ENCODE results near the gene SGK1. TPM values are rescaled to one million over a fixed set of nuclear protein-coding genes. Genes with fewer than 3 reads are reported as not detected.

The SGK1 gene
- polyA plus RNA-seq, 1 donor (not counting 4 experiments of a cell fraction or from before 2014, with no cell fraction given) = 156 TPM

DNA sequence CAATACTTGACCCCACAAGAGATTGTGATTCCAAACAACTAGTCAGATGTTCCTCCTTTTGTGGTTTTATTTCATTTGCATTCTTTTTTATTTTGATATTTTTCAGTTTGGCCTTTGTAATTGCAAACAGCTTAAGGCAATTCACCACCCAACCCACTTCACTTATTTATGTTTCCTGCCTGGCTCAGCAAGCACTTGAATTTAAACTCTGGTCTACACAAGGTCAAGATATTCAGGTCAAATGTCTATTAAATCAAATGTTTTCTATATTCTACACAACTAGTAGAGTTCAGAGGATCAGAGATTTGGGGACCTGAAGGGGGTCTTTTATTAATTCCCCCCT lies 100.1 kb downstream of the SGK1 start:
- no peaks in the 10 kb centered on the region for H3K36me3 ChIP-seq (ENCODE audit: control insufficient read depth in 2 of 2, extremely low read depth in 1 of 2, insufficient read depth in 2 of 2, low read length in 2 of 2)
- no peak overlapping the region for H2AFZ ChIP-seq (ENCODE audit: control insufficient read depth, low read length)
- H3K4me1 ChIP-seq (ENCODE audit: control insufficient read depth, extremely low read depth, insufficient read depth, low read length) = no peaks in the 10 kb centered on the region
- dilution Hi-C loops (cut with MboI; ENCODE audit: extremely low pct_ligation_motif_present, low sequenced_read_pairs) = no loop called here
- no peak overlapping the region for H3K27ac ChIP-seq (ENCODE audit: control insufficient read depth, insufficient read depth, low read length)
- no peaks in the 10 kb centered on the region for H3K9me1 ChIP-seq (ENCODE audit: control insufficient read depth, extremely low read depth, insufficient read depth, low read length)
- FAIRE-seq (no peak), DNase-seq (ENCODE audit: low read depth, low spot score) (no peak)
- no peaks in the 10 kb centered on the region for H3K79me2 ChIP-seq (ENCODE audit: control insufficient read depth, insufficient read depth, low read length)
- no peak for TF ChIP-seq EZH2 (IDR thresholded peaks at IDR 0.05; ENCODE audit: low read length)
- TF ChIP-seq, protein P1, sequence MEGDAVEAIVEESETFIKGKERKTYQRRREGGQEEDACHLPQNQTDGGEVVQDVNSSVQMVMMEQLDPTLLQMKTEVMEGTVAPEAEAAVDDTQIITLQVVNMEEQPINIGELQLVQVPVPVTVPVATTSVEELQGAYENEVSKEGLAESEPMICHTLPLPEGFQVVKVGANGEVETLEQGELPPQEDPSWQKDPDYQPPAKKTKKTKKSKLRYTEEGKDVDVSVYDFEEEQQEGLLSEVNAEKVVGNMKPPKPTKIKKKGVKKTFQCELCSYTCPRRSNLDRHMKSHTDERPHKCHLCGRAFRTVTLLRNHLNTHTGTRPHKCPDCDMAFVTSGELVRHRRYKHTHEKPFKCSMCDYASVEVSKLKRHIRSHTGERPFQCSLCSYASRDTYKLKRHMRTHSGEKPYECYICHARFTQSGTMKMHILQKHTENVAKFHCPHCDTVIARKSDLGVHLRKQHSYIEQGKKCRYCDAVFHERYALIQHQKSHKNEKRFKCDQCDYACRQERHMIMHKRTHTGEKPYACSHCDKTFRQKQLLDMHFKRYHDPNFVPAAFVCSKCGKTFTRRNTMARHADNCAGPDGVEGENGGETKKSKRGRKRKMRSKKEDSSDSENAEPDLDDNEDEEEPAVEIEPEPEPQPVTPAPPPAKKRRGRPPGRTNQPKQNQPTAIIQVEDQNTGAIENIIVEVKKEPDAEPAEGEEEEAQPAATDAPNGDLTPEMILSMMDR (optimal IDR thresholded peaks at IDR 0.05 in 1 of 3, IDR thresholded peaks at IDR 0.05 in 1 of 3, conservative IDR thresholded peaks at IDR 0.05 in 1 of 3; ENCODE audit: extremely low read depth in 1 of 3, insufficient read depth in 2 of 3, low read length in 3 of 3) = no peak
- no peak overlapping the region for H3K9ac ChIP-seq (ENCODE audit: control insufficient read depth, extremely low read depth, insufficient read depth, low read length)
- H3K27me3 ChIP-seq (ENCODE audit: control insufficient read depth, extremely low read depth, insufficient read depth, low read length) = no peaks in the 10 kb centered on the region
- H3K9me3 ChIP-seq (ENCODE audit: control insufficient read depth, low read depth, low read length) = no peaks in the 10 kb centered on the region
- H4K20me1 ChIP-seq (ENCODE audit: control insufficient read depth, extremely low read depth, insufficient read depth, low read length) = no peaks in the 10 kb centered on the region
- H3K4me3 ChIP-seq (ENCODE audit: control insufficient read depth in 2 of 3, extremely low read depth in 1 of 3, insufficient read depth in 2 of 3, low read depth in 1 of 3, low read length in 3 of 3) = no peak overlapping the region
- no peak overlapping the region for H3K4me2 ChIP-seq (ENCODE audit: control insufficient read depth, extremely low read depth, insufficient read depth, low read depth, low read length)

DNA sequence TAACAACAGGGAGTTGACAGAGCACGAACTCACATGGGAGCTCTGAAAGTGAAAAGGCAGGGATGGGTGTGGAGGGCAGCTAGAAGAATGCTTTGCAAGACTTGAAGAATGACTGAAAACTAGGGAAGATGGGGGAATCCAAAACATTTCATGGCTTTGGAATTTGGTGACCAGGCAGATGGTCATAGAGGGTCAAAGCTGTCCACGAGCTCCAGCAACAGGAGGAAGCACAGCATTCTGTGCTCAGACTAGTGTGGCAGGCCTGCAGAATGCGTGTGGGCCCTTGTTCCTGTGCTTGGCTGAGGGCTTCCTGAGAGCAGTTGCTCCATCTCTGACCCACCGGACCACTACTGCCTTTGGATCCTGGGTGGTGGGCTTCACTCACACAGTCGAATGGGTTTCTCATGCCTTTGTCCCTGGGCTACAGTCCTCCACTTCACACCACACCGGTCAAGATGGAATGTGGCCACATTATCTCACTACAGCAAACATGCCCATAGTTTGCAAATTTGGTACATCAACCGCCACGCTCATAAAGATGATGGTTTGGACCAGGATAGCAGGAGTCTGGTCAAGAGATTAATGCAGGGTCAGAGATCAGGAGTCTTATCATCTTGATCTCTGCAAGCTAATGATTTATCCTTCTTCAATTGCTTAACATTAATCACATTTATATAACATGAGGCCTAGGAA lies 100.7 kb downstream of the SGK1 start:
- Histone ChIP-seq H3K79me2 (ENCODE audit: control insufficient read depth, insufficient read depth, low read length) (no peaks in the 10 kb centered on the region), H3K9me3 (ENCODE audit: control insufficient read depth, low read depth, low read length) (no peaks in the 10 kb centered on the region), H2AFZ (ENCODE audit: control insufficient read depth, low read length) (no peak overlapping the region), H3K27ac (ENCODE audit: control insufficient read depth, insufficient read depth, low read length) (no peak overlapping the region), H3K4me3 (ENCODE audit: control insufficient read depth in 2 of 3, extremely low read depth in 1 of 3, insufficient read depth in 2 of 3, low read depth in 1 of 3, low read length in 3 of 3) (no peak overlapping the region), H3K9ac (ENCODE audit: control insufficient read depth, extremely low read depth, insufficient read depth, low read length) (no peak overlapping the region), H3K4me2 (ENCODE audit: control insufficient read depth, extremely low read depth, insufficient read depth, low read depth, low read length) (no peak overlapping the region), H4K20me1 (ENCODE audit: control insufficient read depth, extremely low read depth, insufficient read depth, low read length) (no peaks in the 10 kb centered on the region), H3K4me1 (ENCODE audit: control insufficient read depth, extremely low read depth, insufficient read depth, low read length) (no peaks in the 10 kb centered on the region), H3K36me3 (ENCODE audit: control insufficient read depth in 2 of 2, extremely low read depth in 1 of 2, insufficient read depth in 2 of 2, low read length in 2 of 2) (no peaks in the 10 kb centered on the region), H3K9me1 (ENCODE audit: control insufficient read depth, extremely low read depth, insufficient read depth, low read length) (no peaks in the 10 kb centered on the region), H3K27me3 (ENCODE audit: control insufficient read depth, extremely low read depth, insufficient read depth, low read length) (no peaks in the 10 kb centered on the region)
- dilution Hi-C loops (cut with MboI; ENCODE audit: extremely low pct_ligation_motif_present, low sequenced_read_pairs) = no loop called here
- DNase-seq (ENCODE audit: low read depth, low spot score) (no peak), FAIRE-seq (no peak)
- TF ChIP-seq EZH2 (IDR thresholded peaks at IDR 0.05; ENCODE audit: low read length) = no peak
- TF ChIP-seq, protein P1 (optimal IDR thresholded peaks at IDR 0.05 in 1 of 3, IDR thresholded peaks at IDR 0.05 in 1 of 3, conservative IDR thresholded peaks at IDR 0.05 in 1 of 3; ENCODE audit: extremely low read depth in 1 of 3, insufficient read depth in 2 of 3, low read length in 3 of 3) = no peak

Measured in keratinocyte (primary cell).